Cardiac muscle cell (in vitro differentiated cells and primary cell): ENCODE data around the gene NUP205. TPM values are rescaled to one million over a fixed set of nuclear protein-coding genes. Genes with fewer than 3 reads are reported as not detected.

Experiments
- DNase-seq, 2 donors: peaks; one replicate each; pipeline versions ENCODE4 v3.0.0 to v3.0.0-alpha.2; 2010 to 2017; ENCODE audit warnings: low read depth in 1 of 2, low spot score in 1 of 2
- H3K27ac ChIP-seq: fragments of 200-600 bp; sonication (generic); 2 replicates; pipeline ENCODE4 v1.5.1; 2016
- H3K27me3 ChIP-seq: fragments of 200-600 bp; sonication (generic); 2 replicates; pipeline ENCODE4 v1.6.0; 2016; ENCODE audit warnings: control low read depth
- H3K36me3 ChIP-seq: fragments of 200-600 bp; sonication (generic); 2 replicates; pipeline ENCODE4 v1.5.1; 2016; ENCODE audit warnings: control low read depth
- H3K4me1 ChIP-seq: fragments of 200-600 bp; sonication (generic); 2 replicates; pipeline ENCODE4 v1.8.1; 2017; ENCODE audit warnings: low read depth, mild to moderate bottlenecking, mixed run types
- H3K4me3 ChIP-seq: fragments of 200-600 bp; sonication (generic); 2 replicates; pipeline ENCODE4 v1.5.1; 2016; ENCODE audit warnings: mild to moderate bottlenecking
- H3K9me3 ChIP-seq: fragments of 200-600 bp; sonication (generic); 2 replicates; pipeline ENCODE4 v1.5.1; 2017; ENCODE audit warnings: low read depth, mild to moderate bottlenecking, control low read depth
- CTCF ChIP-seq: IDR thresholded peaks from 2 replicates; pipeline ENCODE4 v1.5.1; 2012; ENCODE audit warnings: low read depth, mild to moderate bottlenecking, low read length
- polyA plus RNA-seq: library from polyadenylated mRNA; unstranded; fragments of >200 nt; fragmentation: Nextera tagmentation; extraction: Ambion mirVana; gene quantifications from 2 replicates; pipeline ENCODE4 v1.2.1, GENCODE V29; 2016
- total RNA-seq: library from RNA; depleted of rRNA; stranded (reverse); fragments of >200 nt; gene quantifications from 2 replicates; pipeline ENCODE4 v1.2.3, GENCODE V29; 2016

Gene NUP205
- total RNA-seq (33.9 and 35.9 TPM in 2 replicates), polyA plus RNA-seq (21.8 and 22.3 TPM in 2 replicates)

DNA sequence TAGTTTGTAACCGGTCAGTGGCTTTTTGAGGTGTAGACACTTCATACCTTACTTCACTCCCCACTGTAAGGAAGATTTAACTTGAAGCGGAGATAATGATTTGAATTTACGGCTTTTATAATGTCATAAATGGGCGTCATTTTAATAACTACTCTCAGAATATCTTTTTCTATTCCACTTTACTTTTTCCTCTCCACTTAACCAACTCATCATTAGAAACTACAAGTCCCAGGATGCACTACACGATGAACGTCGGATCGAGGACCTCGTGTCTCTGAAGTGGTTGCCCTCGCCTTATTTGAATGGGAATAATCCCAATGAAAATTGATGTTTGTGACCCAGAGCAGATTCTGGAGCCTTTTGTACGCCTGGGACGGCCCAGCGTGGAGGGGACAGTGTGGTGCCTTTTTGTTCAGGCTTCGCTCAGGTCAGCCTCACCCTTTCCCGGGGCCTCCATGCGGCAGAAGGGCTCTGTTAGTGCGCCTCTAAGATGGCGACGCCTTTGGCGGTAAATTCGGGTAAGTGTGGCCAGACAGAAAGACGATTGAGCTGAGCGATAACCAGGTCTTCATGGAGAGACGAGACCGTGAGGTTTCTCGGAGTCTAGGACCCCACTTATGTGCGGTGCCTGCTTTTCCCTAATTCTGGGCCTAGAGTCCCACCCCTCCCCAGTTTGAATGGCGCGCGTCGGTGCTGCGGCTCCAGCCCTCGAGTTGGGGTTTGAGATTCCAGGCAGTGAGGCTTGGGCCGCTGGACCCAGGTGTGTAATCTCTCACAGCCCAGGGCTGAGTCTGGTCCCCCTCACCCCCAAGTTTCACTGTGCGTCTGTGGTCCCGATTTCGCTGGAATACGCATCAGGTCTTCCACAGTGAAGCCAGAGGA is at the start of gene NUP205:
Gene NUP205 (plus strand): TSS at position 463 of the 882 bp plus-strand sequence. CDS start 28 bp downstream, at position 491.
- H3K36me3 ChIP-seq, result no peaks in the 10 kb centered on the region
- no peaks in the 10 kb centered on the region for H3K9me3 ChIP-seq
- peak within 1 kb of the TSS; percentile 98 for H3K27ac ChIP-seq
- H3K27me3 ChIP-seq, result no peaks in the 10 kb centered on the region
- no peak for TF ChIP-seq CTCF
- no peaks in the 10 kb centered on the region for H3K4me1 ChIP-seq
- peak; percentile 76 to 87 for DNase-seq
- peak within 1 kb of the TSS; percentile 72 for H3K4me3 ChIP-seq

GRCh38 chr7:135508883-135509588 is 48.7 kb upstream of the NUP205 start:
- no peaks in the 10 kb centered on the region for H3K27me3 ChIP-seq
- H3K36me3 ChIP-seq, result no peaks in the 10 kb centered on the region
- H3K27ac ChIP-seq, result peak overlapping the region; percentile 98
- peaks cover 18% of the 10 kb centered on the region for H3K4me1 ChIP-seq
- H3K9me3 ChIP-seq, result no peaks in the 10 kb centered on the region
- H3K4me3 ChIP-seq, result peak overlapping the region; percentile 65
- DNase-seq, result peak; percentile 34 to 37
- TF ChIP-seq CTCF, result no peak

GRCh38 chr7:135509589-135509838 is 48.2 kb upstream of the NUP205 start:
- no peaks in the 10 kb centered on the region for H3K9me3 ChIP-seq
- DNase-seq, result peak in 1 of 2 donors; percentile 74
- H3K4me3 ChIP-seq, result peak overlapping the region; percentile 65
- H3K27me3 ChIP-seq, result no peaks in the 10 kb centered on the region
- peak overlapping the region; percentile 98 for H3K27ac ChIP-seq
- H3K4me1 ChIP-seq, result peaks cover 18% of the 10 kb centered on the region
- TF ChIP-seq CTCF, result no peak
- no peaks in the 10 kb centered on the region for H3K36me3 ChIP-seq

GRCh38 chr7:135509839-135510591 is 47.7 kb upstream of the NUP205 start, which contains the start of gene CNOT4:
Gene CNOT4 (minus strand): TSS chr7:135510102. CDS start chr7:135438331, 71,771 bp downstream.
- Histone ChIP-seq H3K36me3 (no peaks in the 10 kb centered on the region), H3K4me1 (peaks cover 18% of the 10 kb centered on the region), H3K27ac (peak within 1 kb of the TSS; percentile 98), H3K4me3 (peak within 1 kb of the TSS; percentile 65), H3K27me3 (no peaks in the 10 kb centered on the region), H3K9me3 (no peaks in the 10 kb centered on the region)
- TF ChIP-seq CTCF, result no peak
- peak; percentile 96 to 98 for DNase-seq

GRCh38 chr7:135510592-135511183 is 47.0 kb upstream of the NUP205 start:
- H3K9me3 ChIP-seq, result no peaks in the 10 kb centered on the region
- no peaks in the 10 kb centered on the region for H3K27me3 ChIP-seq
- no peaks in the 10 kb centered on the region for H3K36me3 ChIP-seq
- peaks cover 18% of the 10 kb centered on the region for H3K4me1 ChIP-seq
- H3K27ac ChIP-seq, result no peak overlapping the region
- peak overlapping the region; percentile 65 for H3K4me3 ChIP-seq
- peak in 1 of 2 donors; percentile 32 for DNase-seq
- peak; percentile 23 for TF ChIP-seq CTCF
